Osteoblast (primary cell): Measurements from ENCODE around the gene PPP1R9A. TPM values are rescaled to one million over a fixed set of nuclear protein-coding genes. Genes with fewer than 3 reads are reported as not detected.
A peak's percentile ranks its signal among the peaks of the same experiment; 100 is the strongest.

Experiments
- DNase-seq: peaks from one replicate; pipeline ENCODE4 v3.0.0; 2011; ENCODE audit warnings: low spot score, mixed read lengths; ENCODE audit not compliant: insufficient read length; ENCODE audit errors: missing footprints
- H2AFZ ChIP-seq: 2 replicates; pipeline ENCODE4 v1.6.0; 2011; ENCODE audit warnings: mild to moderate bottlenecking, low read length
- H3K27ac ChIP-seq: 2 replicates; pipeline ENCODE4 v1.5.1; 2011; ENCODE audit warnings: mild to moderate bottlenecking, low read depth, low read length, moderate library complexity
- H3K27me3 ChIP-seq: 2 replicates; pipeline ENCODE4 v1.6.0; 2012; ENCODE audit warnings: mild to moderate bottlenecking, control low read depth, inconsistent platforms, low read length, moderate library complexity; ENCODE audit not compliant: insufficient read depth
- H3K36me3 ChIP-seq: 2 replicates; pipeline ENCODE4 v1.5.1; 2011; ENCODE audit warnings: mild to moderate bottlenecking, low read length, control low read depth, moderate library complexity; ENCODE audit not compliant: insufficient read depth
- H3K4me1 ChIP-seq: 2 replicates; pipeline ENCODE4 v1.5.1; 2011; ENCODE audit warnings: mild to moderate bottlenecking, low read length, control low read depth, moderate library complexity; ENCODE audit not compliant: insufficient read depth
- H3K4me2 ChIP-seq: 2 replicates; pipeline ENCODE4 v1.6.0; 2011; ENCODE audit warnings: mild to moderate bottlenecking, low read length; ENCODE audit not compliant: insufficient read depth
- H3K4me3 ChIP-seq: fragments of 200-600 bp; sonication (generic); 3 replicates; pipeline ENCODE4 v1.5.1; 2012; ENCODE audit warnings: mild to moderate bottlenecking, low read length, inconsistent platforms; ENCODE audit not compliant: insufficient read depth
- H3K79me2 ChIP-seq: 2 replicates; pipeline ENCODE4 v1.6.0; 2012; ENCODE audit warnings: mild to moderate bottlenecking, low read length, control low read depth, inconsistent platforms; ENCODE audit not compliant: insufficient read depth
- H3K9me3 ChIP-seq: 2 replicates; pipeline ENCODE4 v1.5.1; 2011; ENCODE audit warnings: low read depth, low read length, control low read depth
- H4K20me1 ChIP-seq: 2 replicates; pipeline ENCODE4 v1.6.0; 2012; ENCODE audit warnings: mild to moderate bottlenecking, low read length, control low read depth; ENCODE audit not compliant: insufficient read depth
- total RNA-seq: library from RNA; depleted of rRNA; stranded (reverse); fragments of >200 nt; gene quantifications from 2 replicates; pipeline ENCODE4 v1.2.3, GENCODE V29; 2012
- TF ChIP-seq, protein P1 (sequence below): IDR thresholded peaks from 2 replicates; pipeline ENCODE4 v1.5.1; 2011; ENCODE audit warnings: mild to moderate bottlenecking, low read depth, low read length, moderate library complexity; ENCODE audit errors: extremely low read depth

Gene PPP1R9A
- total RNA-seq, 1 donor = under 0.01 TPM

GRCh38 chr7:95201727-95202126 is 294.3 kb downstream of the PPP1R9A start:
- peaks cover 17% of the 10 kb centered on the region for H3K27me3 ChIP-seq
- no peak overlapping the region for H3K27ac ChIP-seq
- TF ChIP-seq, protein P1, sequence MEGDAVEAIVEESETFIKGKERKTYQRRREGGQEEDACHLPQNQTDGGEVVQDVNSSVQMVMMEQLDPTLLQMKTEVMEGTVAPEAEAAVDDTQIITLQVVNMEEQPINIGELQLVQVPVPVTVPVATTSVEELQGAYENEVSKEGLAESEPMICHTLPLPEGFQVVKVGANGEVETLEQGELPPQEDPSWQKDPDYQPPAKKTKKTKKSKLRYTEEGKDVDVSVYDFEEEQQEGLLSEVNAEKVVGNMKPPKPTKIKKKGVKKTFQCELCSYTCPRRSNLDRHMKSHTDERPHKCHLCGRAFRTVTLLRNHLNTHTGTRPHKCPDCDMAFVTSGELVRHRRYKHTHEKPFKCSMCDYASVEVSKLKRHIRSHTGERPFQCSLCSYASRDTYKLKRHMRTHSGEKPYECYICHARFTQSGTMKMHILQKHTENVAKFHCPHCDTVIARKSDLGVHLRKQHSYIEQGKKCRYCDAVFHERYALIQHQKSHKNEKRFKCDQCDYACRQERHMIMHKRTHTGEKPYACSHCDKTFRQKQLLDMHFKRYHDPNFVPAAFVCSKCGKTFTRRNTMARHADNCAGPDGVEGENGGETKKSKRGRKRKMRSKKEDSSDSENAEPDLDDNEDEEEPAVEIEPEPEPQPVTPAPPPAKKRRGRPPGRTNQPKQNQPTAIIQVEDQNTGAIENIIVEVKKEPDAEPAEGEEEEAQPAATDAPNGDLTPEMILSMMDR = no peak
- no peaks in the 10 kb centered on the region for H4K20me1 ChIP-seq
- H3K4me1 ChIP-seq = peaks cover 12% of the 10 kb centered on the region
- no peaks in the 10 kb centered on the region for H3K79me2 ChIP-seq
- H3K4me2 ChIP-seq = no peak overlapping the region
- no peaks in the 10 kb centered on the region for H3K9me3 ChIP-seq
- no peaks in the 10 kb centered on the region for H3K36me3 ChIP-seq
- H2AFZ ChIP-seq = no peak overlapping the region
- DNase-seq = no peak
- no peak overlapping the region for H3K4me3 ChIP-seq

- TF ChIP-seq, protein P1 = no peak
- Histone ChIP-seq H3K4me1 (peaks cover 12% of the 10 kb centered on the region), H3K36me3 (no peaks in the 10 kb centered on the region), H3K79me2 (no peaks in the 10 kb centered on the region), H4K20me1 (no peaks in the 10 kb centered on the region), H3K4me3 (no peak overlapping the region), H3K27ac (no peak overlapping the region), H2AFZ (no peak overlapping the region), H3K27me3 (peaks cover 17% of the 10 kb centered on the region), H3K9me3 (no peaks in the 10 kb centered on the region), H3K4me2 (no peak overlapping the region)
- DNase-seq = no peak
These were observed 297.2 kb downstream of the PPP1R9A start for GRCh38 chr7:95204618-95205017.

- Histone ChIP-seq H2AFZ (no peak overlapping the region), H3K27me3 (peaks cover 14% of the 10 kb centered on the region), H3K79me2 (no peaks in the 10 kb centered on the region), H3K36me3 (no peaks in the 10 kb centered on the region), H3K4me3 (no peak overlapping the region), H4K20me1 (no peaks in the 10 kb centered on the region), H3K27ac (no peak overlapping the region), H3K9me3 (no peaks in the 10 kb centered on the region), H3K4me2 (peak overlapping the region; percentile 49), H3K4me1 (peaks cover 12% of the 10 kb centered on the region)
- DNase-seq = peak; percentile 80
- TF ChIP-seq, protein P1 = no peak
These were observed 298.4 kb downstream of the PPP1R9A start for GRCh38 chr7:95205665-95206225.

- Histone ChIP-seq H4K20me1 (no peaks in the 10 kb centered on the region), H2AFZ (no peak overlapping the region), H3K27me3 (peaks cover 3% of the 10 kb centered on the region), H3K4me3 (no peak overlapping the region), H3K27ac (no peak overlapping the region), H3K4me1 (peaks cover 23% of the 10 kb centered on the region), H3K4me2 (no peak overlapping the region), H3K79me2 (no peaks in the 10 kb centered on the region), H3K9me3 (no peaks in the 10 kb centered on the region), H3K36me3 (no peaks in the 10 kb centered on the region)
- DNase-seq = no peak
- TF ChIP-seq, protein P1 = no peak
These were observed 301.9 kb downstream of the PPP1R9A start for GRCh38 chr7:95209276-95209675.
